NCI-H2171 (cell line): ENCODE data around the gene THTPA.

Experiments used
- DNase-seq: peaks from one replicate; lab custom pipeline; 2025; lab: John Stamatoyannopoulos, UW

The THTPA gene

DNA sequence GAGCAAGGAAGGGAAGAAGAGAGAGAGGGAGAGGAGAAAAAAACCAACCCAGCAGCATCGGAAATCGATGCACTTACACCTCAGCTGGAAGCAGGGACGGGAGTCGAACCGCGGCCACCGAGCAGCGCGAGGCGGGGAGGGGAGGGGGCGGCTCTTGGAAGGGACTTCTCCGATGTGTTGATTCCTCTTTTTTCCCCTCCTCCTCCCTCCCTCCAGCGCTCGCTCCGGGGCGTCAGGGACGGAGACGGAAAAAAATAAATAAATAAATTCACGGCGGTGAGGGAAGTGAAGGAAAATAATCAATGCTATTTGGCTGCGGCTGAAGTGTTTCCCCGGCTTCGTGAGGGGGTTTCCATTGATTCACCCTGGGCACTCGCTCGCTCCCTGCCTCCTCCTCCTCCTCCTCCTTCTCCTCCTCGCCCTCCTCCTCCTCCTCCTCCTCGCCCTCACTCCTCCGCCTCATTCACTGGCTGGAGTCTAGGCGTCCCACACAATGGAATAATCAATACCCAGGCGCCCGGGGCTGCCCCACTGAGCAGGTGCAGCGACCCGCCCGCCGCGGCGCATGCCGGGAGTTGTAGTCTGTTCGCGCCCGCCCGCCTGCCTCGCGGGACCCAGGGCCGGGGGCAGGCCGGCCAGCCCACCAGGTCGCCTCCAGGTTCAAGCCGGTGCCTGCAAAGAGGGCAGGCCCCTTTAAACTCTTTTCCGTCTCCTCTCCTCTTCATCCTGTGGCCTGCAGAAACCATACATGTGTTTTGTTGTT is 4.6 kb upstream of the THTPA start, which contains the start of gene ZFHX2:
Gene ZFHX2 (minus strand): TSS at position 500 of the 763 bp plus-strand sequence. CDS start 16,440 bp downstream, outside the sequence.
- DNase-seq = peak; percentile 93

DNA sequence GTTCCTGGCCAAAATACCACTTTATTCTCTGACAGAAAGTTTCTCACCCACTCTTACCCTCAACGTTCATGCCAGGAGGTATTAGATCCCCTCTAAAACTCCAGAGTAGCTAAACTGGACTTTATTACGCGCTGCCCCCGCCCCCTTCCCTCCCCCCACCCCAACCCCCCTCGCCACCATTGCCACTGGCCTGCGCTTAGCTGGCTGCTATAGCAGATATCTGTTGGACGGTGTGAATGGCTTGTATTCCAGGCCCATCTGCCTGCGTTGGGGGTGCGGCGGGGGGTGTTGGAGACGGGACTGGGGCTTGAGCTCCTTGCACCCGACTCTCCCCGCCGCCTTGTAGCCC is 564 bp upstream of the THTPA start:
- DNase-seq = no peak

DNA sequence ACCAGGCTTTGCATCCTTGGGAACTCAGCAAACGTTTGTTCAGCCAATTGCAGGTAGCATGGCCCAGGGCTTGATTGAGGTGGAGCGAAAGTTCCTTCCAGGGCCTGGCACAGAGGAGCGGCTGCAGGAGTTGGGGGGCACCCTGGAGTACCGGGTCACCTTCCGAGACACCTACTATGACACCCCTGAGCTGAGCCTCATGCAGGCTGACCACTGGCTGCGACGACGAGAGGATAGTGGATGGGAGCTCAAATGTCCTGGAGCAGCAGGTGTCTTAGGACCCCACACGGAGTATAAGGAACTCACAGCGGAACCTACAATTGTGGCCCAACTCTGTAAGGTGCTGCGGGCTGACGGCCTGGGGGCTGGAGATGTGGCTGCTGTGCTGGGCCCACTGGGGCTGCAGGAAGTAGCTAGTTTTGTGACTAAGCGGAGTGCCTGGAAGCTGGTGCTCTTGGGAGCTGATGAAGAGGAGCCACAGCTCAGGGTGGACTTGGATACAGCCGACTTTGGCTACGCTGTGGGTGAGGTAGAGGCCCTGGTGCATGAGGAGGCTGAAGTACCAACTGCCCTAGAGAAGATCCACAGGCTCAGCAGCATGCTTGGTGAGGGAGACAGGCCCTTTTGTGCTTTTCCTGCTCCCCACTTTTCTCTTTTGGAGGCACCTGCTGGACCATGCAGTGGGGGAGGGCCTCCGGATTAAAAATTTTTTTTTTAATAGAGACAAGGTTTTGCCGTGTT is 799 bp downstream of the THTPA start:
- no peak for DNase-seq

DNA sequence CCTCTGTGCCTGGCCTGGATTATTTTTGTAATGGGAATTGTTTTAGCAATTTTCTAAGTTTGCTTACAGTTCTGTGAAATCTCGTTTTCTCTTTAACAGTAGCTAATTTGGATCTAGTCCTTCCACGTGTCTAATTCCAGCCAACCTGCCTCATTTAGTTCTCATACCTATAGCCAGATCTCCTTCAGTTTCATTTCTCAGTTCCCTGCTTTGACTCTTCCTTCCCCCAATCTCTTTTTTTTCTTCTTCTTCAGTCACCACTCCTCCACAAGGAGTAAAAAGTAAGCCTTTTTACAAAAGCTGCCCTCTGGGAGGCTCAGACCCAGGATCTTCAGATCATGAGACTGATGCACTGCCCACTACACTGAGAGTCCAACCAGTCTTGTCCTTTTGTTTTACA is 1.4 kb downstream of the THTPA start:
- no peak for DNase-seq

DNA sequence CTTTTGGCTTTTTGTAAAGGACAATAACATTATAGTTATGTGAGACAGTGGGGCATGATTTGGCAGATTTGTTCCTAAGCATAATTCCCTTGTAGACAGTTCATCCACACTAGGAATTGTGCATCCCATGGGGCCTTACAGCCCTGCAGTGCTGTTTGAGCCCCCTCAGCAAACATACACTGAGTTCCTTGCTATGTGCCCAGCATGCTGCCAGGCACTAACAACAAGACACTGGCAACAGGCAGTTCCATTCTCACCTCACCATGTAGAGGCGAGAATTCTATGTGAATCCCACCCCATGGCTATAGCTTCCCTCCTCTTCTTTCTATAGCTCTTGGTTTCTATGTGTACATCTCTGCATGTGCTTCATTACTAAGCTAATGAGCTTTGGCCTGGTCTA is 1.9 kb downstream of the THTPA start:
- no peak for DNase-seq

DNA sequence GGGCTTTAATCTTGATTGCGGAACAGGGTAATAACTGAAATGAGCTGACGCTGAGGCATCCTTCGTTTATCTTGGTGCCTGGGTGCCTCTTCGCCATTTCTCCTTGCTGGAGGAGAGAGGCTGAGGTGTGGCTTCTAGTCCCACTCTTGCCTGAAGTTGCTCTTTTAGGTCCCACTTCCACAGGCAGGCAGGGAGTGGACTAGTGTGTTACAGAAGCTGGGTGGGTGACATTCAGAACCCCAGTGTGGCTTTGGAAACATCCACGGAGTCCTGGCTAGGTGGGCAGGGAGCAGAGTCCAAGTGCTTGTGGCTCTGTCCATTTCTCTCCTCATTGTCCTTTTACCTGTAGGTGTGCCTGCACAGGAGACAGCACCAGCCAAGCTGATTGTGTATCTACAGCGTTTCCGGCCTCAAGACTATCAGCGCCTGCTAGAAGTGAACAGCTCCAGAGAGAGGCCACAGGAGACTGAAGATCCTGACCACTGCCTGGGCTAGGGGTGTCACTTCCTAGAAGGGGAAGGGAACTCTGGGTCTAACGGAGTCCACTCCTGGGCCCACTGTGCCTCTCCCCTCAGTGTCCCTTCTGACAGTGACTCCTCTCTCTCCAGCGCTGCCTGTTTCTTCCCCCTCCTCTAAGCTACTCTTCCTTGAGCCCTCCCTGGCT is 2.4 kb downstream of the THTPA start:
- DNase-seq = no peak

DNA sequence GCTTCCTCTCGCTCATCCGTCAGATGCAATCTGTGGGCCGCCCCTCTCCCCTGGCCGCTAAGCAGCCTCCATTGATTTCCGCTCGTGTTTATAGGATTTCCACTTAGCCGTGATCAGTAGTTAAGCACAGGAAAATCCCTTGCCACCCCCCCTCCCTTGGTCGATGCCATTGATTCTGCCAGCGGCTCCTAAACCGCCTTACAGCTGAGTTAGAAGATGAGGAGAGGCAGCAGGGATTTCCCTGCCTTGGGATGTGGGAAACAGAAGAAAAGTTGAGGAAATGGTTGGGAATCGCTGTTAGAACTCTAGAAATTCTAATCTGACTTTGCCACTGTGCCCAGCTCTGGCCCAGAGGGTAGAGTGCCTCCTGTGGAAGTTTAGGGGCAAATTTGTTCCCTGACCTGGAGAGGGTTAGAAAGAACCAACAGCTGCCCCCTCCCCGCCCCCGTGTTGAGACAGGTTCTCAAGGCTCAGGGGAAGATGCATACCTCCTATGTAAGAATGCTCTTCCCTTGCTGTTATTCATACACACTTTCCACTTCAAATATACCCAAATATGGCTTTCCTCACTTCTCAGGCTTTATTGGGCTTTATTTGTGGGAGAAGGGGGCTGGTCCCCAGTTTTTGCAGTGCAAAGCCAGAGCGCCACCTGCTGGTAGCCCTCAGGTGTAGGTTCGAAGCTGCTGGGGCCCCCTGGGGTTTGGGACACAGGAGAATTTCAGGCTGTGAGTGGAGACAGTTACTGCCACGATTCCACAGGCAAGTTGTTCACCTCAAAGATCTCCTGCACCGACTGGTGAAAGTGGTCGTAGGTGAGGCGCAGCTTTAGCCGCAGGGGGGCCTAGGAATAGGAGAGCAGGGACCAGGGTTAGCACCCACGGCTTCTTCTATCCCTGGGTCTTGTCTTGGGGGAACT is 3.2 kb downstream of the THTPA start:
- DNase-seq = peak; percentile 62

DNA sequence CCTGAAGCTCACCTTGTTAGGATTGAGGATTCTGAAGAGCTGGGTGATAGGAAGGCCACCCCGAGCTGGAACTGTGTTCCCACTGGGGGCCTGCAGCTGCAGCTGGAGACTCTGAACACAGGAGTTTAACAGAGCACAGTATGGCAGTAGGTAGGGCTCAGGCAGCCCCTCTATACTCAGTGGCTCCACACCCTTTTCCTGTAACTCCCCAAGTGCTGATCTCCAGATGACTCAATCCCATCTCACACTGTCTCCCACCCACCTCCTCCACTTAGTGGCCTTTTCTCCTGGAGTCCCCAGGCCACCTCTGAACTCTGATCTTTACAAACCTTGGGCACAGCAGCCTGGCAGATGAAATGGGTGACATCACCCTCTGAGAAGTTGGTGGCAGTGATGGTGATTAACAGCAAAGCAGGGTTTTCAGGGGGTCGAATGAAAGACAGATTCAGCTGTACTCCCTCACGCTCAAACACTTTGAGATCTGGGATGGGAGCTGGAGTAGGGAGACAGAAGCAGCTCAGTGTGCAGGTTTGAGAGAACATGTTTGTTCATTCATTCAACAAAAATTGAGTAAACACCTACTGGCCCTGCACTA is 4.0 kb downstream of the THTPA start:
- DNase-seq = no peak

DNA sequence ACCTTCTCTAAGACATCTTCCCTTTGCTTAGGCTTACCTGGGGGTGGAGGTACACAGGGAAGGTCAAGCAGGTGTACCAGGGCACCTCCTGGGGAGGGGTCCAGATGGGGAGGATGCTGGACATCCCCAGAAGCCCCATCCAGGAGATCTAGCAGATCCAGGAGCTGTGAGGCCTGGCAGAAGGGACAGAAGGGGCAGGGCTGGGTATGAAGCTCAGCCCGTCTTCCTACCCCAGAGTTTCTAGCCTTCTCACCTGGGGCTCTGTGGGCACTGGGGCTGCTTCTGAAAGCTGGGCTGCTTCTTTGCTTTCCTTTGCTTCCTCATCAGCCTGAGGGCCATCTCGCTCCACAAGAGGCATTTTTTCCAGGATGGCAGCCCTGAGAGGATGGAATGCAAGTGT is 5.2 kb downstream of the THTPA start:
- DNase-seq = no peak

DNA sequence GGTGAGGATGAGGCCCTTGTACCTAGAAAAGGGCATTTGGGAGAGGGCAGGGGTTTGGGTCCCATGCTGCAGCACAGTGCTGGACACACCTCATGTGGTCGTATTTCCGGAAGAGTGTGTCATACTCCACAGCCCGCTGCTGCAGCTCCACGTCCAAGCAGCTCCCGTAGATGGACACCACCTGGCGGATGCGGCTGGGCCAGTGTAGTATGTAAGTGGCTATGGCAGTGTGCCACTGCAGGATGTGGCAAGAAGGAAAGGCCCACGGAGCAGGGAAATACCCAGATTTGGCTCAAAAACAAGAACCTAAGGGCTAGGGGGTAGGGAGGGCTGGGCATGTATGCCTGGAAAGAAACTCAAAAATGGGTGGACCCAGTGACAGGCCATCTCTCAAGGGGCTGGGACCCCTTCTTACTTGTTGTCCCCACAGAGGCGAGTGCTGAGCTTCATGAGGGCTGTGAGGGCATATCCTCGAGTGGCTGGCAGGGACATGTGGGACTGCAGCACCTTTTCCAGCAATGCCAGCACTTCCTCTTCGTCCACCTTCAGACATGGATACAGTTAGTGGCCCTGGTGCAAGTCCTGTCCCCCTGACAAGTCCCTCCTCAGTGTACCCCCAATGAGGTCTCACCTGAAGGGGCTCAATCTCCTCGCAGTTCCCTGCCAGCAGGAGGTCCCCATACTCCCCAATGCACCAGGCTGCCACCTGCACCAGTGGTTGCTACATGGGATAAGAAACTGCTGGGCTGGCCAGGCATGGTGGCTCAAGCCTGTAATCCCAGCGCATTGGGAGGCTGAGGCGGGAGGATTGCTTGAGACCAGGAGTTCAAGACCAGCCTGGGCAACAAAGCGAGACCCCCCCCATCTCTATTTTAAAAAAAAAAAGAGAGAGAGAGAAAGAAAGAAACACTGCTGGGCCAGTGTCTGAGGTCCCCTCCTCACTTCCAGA is 6.1 kb downstream of the THTPA start:
- no peak for DNase-seq

DNA sequence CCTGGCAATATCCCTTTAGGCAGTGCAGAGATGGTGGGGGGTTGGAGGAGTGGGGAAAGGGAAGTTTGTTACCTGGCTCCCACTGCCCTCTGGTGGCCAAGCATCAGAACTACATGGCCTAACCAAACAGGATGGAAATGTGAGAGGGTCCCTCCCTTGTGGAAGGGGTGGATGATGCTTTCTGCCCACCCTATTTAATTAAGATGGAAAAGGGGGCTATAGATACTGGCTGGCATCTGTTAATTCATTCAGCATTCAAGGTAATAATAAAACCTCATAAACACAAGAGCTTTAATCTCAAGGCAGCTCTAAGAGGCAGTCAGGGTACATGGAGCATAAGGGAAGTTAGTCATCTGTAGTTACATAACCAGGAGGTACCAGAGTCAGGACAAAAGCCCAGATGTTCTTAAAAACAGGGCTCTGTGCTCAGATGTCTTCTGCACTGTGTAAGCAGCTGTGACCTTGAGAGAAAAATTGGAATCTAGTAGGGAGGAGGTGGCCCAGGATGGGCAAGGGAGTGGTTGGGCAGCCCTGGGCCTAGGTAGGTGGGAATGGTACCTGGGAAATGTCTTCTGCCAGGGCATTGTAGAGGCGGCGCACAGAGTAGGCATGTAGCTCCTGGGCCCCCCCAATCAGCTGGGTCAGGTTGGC is 6.9 kb downstream of the THTPA start:
- peak; percentile 70 for DNase-seq

DNA sequence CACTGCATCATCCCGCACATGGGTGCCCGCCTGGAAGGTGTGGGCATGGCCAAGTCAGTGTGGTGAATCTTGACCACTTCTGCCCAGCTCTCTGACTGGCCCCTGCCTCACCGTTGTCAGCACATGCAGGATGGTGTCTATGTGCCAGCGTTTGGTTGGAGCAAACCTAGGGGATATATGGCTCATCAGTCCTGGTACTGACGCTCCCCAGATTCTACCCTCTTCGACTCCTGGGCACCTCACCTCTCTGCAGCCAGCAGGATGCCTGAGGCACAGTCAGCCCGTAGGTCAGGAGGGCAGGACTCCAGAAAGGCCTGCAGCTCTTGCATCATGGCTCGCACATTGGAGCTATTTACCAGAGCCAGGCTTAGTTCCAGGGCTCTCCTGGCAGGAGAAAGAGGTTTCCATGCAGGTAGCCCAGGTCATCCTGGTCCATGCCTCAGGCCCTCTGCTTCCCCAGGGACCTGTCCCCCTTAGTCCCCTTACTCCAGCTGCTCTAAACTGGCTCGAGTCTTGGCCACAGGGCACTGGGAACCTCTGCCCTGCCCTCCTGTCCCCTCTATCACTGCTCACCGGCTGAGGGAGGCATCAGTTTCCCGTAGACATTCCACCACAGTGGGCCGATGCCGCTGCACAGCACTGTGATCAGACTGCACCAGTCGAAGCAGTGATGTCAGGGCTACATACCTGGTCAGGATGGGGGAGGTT is 7.6 kb downstream of the THTPA start:
- no peak for DNase-seq

DNA sequence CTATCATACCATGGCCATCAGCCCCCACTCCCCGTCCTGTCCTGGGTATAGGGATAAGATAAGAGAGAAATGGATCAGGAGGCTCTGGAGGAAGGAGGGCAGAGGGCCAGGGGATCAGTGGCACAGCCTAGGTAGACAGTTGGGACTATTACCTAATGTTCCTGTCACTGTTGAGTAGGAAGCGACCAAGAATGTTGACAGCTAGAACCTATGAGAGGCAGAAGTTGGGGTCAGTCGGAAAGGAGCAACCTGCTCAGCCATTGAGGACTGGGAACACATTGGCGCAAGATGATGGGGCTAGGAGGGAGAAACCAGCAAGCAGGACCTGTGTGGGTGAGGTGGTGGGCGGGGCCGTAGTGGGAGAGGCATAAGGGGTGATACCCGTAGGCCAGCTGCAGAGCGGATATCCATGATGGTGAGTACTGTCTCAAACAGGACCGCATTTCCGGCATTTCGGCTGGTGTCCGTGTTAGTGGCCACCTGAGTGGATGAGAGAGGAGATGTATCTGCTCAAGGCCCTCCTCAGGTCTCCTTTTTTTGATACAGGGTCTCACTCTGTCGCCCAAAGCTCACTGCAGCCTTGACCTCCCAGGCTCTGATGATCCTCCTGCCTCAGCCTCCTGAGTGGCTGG is 8.2 kb downstream of the THTPA start:
- DNase-seq = no peak

DNA sequence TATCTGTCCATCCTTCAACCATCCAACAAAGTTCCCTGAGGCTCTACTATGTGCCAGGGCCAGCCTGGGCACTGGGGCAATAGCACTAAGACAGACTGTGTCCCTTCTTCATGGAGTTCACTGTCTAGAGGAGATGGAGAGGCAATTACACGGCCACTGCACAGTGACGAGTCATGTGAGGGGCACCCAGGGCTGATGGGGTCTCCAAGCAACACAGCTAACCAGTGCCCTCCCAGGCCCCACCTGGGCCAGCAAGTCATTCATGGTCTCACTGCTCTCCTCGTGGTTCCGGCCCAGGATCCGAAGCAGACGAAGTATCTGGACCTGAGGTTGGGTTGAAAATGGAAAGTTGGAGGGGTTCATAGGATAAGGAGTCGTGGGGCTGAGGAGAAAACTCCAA is 8.8 kb downstream of the THTPA start:
- DNase-seq = no peak

DNA sequence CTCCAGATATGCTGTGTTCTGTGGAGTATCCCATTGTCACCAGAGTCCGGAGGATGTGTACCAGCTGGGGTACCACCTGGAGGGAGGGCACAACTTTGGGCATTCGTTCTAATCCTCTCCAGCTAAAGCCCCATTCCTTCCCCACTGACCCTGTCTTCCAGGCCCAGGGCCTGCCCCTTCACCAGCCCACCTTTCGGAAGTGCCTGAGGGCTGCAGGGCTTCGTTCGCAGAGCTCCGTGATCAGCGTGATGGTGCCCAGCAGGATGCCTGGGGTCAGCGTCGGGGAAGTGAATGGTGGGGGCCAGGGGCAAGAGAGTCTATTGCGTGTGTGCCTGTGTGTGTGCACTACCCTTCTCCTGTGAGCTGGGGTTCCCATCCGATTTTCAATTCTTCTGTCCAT is 9.6 kb downstream of the THTPA start:
- DNase-seq = no peak

DNA sequence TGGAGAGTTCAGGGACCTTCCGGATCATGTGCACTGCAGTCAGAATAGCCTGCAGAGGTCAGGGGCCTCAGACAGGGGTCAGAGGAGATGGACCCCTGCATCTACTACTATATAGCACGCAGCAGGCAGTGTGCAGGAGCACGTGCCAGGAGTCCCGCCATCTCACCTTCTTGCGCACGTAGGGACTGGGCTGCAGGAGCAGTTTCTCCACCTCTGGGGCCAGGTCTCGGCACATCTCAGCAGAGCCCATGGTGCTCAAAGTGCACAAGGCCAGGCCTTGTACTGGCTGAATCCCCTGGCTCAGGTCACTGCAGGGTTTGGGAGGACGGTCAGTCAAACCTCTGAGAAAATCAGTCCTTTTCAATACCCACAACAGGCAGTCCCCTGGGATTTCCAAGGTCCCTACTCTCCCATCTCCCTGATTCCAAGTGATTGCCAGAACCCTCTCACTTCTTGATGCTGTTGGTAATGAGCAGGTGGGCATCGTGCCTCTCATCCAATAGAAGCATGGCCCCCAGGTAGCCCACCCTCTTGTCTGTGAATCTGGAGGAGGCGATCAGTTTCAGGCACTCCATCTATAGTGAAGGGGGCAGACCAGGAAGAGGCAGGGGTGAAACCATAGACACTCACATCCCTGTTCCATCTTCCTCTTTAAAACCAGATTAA is 10.2 kb downstream of the THTPA start:
- no peak for DNase-seq

DNA sequence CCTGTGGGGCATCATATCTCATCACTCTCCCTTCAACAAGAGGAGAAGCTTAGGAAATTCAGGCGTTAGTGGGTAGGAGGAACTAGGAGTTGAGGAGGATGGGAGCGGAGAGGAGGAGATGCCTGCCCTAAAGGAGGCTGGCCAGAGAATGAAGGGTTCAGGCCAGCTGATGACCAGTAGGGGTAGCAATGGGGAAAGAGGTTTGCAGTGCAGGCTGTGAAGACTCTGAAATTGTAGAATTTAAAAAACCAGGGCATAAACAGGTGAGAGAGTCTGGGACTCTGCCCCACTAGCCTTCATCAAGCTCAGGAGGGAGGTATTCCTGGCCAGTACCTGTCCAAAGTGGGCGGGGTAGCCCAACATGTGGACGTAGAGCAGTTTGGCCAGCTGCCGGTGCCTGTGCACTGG is 10.7 kb downstream of the THTPA start:
- no peak for DNase-seq
